Measurements from ENCODE around the gene ADAM17. TPM values are rescaled to one million over a fixed set of nuclear protein-coding genes. Genes with fewer than 3 reads are reported as not detected.

Gene ADAM17
- total RNA-seq, 1 donor from 2014 or later, result 57.7 TPM

DNA sequence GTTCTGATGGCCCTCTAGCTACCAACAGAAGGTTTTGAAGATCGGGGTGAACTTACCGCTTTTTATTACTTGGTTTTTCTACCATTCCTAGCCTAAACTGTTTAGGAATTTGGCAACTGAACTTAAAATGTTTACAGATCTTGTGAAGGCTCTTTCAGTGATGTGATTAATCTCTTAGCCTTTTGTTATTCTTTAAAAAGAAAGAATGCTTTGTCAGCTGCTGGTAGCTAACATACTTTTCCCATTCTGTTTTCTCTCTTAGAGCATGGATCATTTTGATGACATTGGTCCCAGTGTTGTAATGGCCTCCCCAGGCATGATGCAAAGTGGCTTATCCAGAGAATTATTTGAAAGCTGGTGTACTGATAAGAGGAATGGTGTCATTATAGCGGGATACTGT lies 114.1 kb downstream of the ADAM17 start:
- TF ChIP-seq, protein P1, sequence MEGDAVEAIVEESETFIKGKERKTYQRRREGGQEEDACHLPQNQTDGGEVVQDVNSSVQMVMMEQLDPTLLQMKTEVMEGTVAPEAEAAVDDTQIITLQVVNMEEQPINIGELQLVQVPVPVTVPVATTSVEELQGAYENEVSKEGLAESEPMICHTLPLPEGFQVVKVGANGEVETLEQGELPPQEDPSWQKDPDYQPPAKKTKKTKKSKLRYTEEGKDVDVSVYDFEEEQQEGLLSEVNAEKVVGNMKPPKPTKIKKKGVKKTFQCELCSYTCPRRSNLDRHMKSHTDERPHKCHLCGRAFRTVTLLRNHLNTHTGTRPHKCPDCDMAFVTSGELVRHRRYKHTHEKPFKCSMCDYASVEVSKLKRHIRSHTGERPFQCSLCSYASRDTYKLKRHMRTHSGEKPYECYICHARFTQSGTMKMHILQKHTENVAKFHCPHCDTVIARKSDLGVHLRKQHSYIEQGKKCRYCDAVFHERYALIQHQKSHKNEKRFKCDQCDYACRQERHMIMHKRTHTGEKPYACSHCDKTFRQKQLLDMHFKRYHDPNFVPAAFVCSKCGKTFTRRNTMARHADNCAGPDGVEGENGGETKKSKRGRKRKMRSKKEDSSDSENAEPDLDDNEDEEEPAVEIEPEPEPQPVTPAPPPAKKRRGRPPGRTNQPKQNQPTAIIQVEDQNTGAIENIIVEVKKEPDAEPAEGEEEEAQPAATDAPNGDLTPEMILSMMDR (IDR thresholded peaks at IDR 0.05), result no peak
- Histone ChIP-seq H3K27ac (no peak overlapping the region), H3K9me3 (no peaks in the 10 kb centered on the region), H3K4me1 (no peaks in the 10 kb centered on the region), H3K4me3 (no peak overlapping the region), H3K36me3 (peaks cover 96% of the 10 kb centered on the region), H3K27me3 (no peaks in the 10 kb centered on the region)
- intact Hi-C loops (cut with DNase I), result no loop called here
- no peak for ATAC-seq
- DNase-seq, result no peak

DNA sequence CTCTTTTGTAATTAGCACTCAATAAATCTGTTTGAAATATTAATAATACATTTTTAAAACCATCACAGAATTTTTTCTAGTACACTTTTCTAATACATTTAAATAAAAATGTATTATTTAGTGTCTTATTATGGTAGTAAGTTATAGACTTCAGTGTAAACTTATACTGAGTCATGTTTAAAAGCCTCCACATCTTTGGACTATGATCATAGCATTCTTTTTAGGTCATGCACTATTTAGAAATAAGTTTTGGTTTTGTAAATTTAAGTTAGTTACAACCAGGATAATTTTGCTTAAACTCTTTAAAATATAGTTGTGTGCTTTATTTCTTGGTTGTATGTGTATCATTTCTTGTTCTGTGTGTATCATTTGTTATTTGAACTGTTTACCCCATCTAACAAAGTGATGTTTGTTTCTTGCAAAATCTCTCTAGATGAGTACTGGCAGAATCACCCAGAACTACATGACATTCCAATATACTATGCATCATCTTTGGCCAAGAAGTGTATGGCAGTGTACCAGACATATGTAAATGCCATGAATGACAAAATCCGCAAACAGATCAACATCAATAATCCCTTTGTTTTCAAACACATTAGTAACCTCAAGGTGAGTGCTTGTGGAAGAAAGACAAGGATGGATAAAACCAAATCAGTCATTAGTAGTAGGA lies 115.4 kb downstream of the ADAM17 start:
- DNase-seq, result no peak

DNA sequence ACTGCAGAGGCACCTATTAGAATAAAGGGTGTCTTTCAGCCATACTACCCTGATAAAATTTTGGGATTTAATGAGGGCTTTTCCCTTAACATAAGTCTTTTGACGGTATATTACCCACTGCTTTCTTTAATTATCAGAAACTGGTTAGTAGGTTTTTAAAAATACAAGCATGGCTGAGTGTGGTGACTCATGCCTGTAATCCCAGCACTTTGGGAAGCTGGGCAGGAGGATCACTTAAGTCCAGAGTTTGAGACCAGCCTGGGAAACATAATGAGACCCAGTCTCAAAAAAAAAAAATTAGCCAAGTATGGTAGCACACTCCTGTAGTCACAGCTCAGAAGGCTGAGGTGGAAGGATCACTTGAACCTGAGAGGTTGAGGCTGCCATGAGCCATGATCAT lies 116.1 kb downstream of the ADAM17 start:
- H3K4me3 ChIP-seq, result no peak overlapping the region
- intact Hi-C loops (cut with DNase I), result no loop called here
- DNase-seq (no peak), ATAC-seq (no peak)
- H3K36me3 ChIP-seq, result peaks cover 94% of the 10 kb centered on the region
- H3K27ac ChIP-seq, result no peak overlapping the region
- TF ChIP-seq, protein P1 (IDR thresholded peaks at IDR 0.05), result no peak
- no peaks in the 10 kb centered on the region for H3K27me3 ChIP-seq
- no peaks in the 10 kb centered on the region for H3K9me3 ChIP-seq
- H3K4me1 ChIP-seq, result no peaks in the 10 kb centered on the region

More for the DNA sequence above, 115.4 kb downstream of the ADAM17 start:
- intact Hi-C loops (cut with DNase I), result no loop called here
- no peak for ATAC-seq
- no peaks in the 10 kb centered on the region for H3K4me1 ChIP-seq
- no peak overlapping the region for H3K4me3 ChIP-seq
- H3K9me3 ChIP-seq, result no peaks in the 10 kb centered on the region
- no peaks in the 10 kb centered on the region for H3K27me3 ChIP-seq
- H3K36me3 ChIP-seq, result peaks cover 96% of the 10 kb centered on the region
- no peak overlapping the region for H3K27ac ChIP-seq
- TF ChIP-seq, protein P1 (IDR thresholded peaks at IDR 0.05), result no peak

Other genes starting within 250 kb of the ADAM17 start
- gene ITGB1BP1, start 132.3 kb downstream of the ADAM17 start, total RNA-seq, result 78.2 TPM
- 23.2 TPM for gene CPSF3, start 132.2 kb downstream of the ADAM17 start, total RNA-seq
- 39.0 TPM for gene IAH1, start 81.3 kb downstream of the ADAM17 start, total RNA-seq
- gene YWHAQ, start 75.2 kb upstream of the ADAM17 start, total RNA-seq, result 191 TPM

Data from upper lobe of right lung (tissue), 1 donor.